UCSD-AML1 (cell line): ENCODE results near the gene AK4.

Source experiments
- DNase-seq: peaks from one replicate; lab custom pipeline; 2025; ENCODE audit not compliant: unreplicated experiment; lab: John Stamatoyannopoulos, UW

AK4 gene

DNA sequence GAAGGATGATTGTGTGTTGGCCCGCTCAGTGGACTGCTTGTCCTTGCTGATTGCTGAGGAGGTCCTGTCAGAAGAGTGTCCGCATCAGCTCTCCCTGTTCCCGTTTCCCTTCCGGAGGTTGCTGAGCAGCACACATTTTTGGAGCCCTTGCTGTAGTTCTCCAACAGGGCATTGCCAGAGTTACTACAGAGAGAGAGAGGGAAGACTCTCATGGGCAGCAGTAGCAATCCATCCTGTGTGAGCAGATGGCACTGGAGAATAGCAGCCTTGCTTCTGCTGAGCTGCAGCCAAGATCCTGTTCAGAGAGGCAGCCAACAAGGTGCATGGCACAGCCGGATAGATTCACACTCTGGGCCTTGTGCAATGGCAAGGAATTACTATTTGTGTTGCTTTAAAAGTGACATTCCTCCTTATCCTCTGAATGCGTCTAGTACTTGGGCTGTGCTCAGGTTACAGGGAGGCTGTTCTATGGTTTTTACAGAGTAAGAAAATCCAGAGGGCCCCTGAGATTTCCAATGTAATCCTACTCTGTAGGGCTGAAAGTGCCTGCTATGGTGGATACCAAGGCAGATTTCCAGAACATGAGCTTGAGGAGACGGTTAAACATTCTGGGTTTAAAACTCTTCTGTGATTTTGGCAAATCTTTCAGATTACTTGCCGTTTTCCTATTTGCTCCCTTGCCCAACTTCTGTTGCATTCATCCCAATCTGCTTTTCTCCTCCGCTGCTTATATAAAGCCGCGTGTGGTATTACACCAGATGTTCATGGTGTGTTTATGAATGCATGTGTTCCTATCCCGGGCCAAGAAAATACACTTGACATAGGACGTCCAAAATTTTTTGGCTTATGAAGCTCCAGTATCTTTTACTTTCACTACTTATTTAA is 27.4 kb downstream of the AK4 start:
- no peak for DNase-seq

DNA sequence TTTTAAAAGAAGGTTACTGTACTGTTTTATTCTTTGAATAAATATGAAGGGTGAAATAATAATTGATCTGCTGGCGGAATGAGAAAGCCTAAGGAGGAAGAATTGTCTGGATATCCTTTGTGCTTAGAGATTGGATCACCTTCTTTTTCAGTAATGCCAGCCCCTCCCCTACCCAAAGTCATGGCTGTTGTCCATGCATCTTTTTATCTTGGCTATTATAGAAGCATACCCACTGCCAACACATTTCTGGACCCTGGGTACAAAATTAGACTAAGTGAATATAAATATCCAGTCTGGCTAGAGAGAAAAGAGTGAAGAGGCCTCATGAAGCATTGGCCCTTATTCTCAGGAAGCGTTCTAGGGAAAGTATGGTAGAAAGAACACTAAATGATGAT is 28.1 kb downstream of the AK4 start:
- DNase-seq: no peak

DNA sequence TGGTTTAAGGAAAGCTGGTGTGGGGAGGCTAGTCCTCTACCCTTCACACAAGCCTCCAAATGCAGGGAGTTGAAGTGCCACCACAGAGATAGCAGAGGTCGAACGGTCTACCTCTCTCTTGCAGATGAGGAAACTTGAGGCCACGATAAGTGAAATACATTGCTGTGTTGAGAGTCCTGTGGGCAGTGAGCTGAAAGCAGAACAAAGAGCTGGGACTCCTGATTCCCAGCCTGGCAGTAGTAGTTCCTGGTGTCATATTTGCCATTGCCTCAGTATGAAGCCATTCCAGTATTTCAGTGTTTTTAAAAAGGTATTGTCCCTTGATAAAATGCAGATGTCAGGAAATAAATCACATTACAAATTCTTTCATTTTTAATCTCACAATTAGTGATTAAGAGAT is 28.6 kb downstream of the AK4 start:
- no peak for DNase-seq

DNA sequence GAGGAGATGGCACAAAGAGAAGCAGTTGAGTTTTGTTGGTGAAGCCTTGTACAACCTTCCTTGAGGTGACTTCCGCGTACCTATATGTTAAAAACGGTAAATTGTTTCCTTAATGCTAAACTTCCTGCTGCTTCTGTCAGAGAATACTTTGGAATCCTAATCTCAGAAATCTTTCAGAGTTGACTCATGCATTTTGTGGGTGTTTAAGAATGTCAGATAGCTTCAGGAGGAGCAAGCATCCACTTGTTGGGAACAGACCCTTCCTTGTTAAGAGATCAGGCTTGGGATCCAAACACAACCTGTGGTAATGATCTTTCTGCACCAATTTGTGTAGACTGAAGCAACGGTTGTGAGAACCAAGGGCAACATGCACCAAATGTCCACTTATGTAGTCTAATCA is 29.5 kb downstream of the AK4 start:
- DNase-seq: no peak

DNA sequence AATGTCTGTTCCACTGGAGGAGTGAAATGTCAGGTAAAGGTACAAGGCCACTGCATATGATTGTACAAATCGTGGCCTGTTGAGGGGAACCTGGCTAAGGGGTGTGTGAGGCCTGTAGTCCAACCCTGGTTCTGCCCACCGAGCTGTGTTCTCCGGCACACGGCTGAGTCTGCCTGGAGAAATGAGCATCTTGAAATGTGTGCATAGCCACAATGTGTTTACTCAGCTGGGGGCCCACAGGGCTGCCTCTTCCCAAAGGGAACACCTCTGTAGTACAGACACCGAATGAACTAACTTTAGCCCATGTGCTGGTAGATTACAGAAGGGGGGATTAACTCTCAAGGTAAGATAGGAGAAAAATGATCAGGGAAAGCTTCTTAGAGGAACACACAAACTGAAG is 30.2 kb downstream of the AK4 start:
- DNase-seq: no peak

DNA sequence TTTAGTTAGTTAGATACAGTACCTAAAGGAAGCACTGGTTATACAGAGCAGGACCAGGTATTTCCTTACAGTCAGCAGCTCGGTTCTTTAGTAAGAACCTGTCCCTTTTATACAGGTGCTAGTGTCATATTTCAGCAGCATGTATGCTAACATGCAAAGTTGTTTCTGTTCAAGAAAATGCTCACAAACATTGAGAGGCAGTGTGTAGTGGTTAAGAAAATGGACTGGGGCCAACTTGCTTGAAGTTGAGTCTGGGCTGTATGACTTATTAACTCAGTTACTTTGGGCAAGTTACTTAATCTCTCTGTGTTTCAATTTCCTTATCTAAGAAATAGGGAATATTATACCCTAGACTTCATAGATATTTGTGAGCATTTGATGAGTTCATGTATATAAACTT is 31.1 kb downstream of the AK4 start:
- DNase-seq: no peak

DNA sequence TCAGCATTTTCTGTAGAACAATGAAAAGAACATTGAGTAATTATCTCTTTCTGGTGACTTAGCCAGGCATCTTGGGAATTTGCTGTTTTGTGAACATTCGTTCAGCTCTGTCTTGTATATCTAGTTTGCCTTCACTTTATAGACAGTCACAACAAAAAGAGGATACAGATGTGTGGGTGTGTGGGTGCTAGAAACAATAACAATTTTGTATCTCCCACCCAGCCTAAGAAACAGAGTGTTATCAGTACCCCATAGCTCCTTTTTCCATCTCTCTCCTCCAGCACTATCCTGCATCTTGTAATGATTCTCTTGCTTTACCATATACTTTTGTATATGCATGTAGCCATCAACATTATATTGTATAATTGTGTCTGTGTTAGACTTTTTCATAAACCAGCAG is 33.0 kb downstream of the AK4 start:
- DNase-seq: no peak

DNA sequence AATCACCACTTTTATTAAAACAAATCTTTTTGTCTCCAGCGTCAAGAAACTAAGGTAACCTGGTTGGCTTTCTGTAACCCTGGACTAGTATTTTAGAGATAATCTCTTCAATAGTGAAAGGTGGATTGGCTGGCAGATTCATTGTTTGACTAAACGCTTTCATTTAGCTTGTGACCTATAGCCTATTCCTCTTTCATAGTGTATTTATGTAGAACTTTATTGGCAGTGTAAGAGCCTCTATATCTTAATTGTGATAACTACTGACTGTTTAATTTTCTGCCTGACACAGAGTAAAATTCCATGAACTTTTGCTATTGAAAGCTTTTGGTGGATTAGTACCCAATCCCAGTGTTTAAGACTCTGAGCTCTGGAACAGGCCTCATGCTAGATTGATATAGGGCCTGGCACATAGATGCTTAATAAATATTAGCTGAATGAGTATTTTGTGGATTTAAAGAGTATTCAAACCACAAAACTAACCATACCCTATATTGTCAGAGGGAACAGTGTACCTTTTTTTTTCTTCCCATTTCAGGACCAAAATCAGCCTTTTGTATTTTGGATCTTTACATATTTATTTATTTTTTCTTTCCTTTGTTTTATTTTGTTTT is 34.8 kb downstream of the AK4 start:
- no peak for DNase-seq

DNA sequence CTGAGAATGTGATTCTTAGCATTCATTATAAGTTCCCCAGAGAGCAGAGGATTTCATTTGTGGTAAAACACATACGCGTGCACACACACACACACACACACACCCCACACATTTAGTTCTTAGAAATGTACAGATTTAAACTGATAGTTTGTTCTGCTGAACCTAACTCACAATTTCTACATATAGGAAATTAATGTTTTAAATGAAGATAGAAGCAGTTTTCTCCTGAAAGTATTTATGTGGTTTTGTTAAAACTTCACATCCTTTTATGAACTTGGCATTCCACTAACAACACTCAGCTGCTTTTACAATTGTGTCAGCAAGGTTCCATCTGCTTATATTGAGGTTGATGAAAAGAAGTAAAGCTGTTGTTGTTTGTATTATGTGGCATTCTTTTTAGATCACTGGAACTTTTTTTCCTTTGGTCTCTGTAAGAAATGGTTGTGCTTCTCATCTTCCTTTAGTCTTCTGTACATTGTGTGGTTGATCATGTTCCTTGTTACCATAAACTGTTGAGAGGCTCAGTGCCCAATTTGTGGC is 41.6 kb downstream of the AK4 start:
- no peak for DNase-seq

DNA sequence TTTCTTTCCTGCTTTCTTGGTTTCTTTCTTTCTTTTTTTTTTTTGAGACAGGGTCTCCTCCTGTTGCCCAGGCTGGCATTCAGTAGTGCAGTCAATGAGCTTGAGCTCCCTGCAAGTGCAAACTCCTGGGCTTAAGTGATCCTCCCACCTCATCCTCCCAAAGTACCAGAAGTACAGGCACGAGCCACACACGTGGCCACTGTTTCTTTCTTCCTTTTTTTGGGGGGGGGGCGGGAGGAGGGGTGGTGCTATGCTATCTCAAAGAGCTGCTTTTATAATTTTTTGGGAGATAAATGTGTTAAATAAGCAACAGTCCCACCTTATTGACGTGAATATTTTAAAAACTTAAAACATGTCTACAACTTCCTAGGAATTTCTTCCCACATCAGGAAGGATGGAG is 42.2 kb downstream of the AK4 start:
- no peak for DNase-seq

DNA sequence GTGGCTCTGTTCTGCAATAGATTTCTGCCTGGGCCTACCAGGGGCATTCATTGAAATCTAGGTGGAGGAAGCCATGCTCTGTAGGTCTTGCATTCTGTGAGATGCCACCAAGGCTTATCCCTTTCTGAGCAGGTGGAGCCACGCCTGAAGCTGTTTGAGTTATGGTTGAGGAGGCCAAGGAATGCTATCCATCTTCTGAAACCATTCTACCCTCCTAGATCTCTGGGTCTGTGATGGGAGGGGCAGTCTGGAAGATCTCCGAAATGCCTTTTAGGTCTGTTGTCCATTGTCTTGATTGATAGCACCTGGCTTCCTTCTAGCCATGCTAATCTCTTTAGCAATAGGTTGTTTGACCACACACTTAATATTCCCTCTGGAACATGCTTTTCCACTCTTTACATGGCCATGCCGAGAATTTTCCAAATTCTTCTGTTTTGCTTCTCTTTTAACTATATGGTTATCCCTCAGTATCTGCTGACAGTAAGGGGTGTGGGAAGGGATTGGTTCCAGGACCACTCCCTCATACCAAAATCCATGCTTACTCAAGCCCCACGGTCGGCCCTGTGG is 45.2 kb downstream of the AK4 start:
- no peak for DNase-seq

DNA sequence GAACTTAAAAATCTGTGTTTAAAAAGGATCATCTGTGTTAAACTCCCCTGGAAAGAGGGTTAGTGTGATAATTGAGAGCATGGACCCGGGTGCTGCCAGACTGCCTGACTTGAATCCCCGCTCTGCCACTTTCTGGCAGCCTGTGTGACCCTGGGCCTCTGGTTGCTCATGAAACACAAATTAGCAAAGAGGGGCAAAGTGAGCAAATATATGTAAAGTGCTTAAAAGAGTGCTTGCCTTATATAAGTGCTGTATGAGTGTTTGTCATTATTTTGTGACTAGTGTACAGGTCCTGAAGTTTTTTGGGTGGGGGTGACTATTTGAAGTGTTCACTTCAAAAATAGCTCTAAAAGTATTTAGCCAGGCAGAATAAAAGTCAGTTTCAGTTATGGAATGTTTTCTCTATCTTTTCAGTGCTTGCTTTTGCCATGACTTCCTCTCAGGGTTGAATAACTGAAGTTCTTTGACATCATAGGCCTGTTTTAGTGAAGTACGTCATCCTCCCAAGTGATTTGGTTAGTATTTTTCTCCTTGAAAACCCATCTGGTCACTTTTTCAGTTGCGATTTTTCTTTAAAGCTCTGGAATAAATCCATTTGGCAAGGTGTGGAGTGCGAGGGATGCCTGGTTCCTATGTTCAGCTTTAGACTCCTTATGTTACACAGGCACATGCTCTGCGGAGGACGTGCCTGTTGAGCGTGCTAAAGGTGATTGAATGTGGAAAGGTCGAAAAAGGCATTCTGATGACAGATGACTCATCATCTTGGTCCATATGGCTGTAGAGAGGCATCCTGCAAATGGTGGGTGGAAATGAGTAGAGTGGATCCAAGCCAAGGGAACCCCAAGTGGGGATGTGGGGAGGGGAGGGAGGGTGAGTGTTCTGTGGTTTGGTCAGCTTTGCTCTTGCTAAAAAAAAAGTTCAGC is 47.8 kb downstream of the AK4 start:
- DNase-seq: no peak

DNA sequence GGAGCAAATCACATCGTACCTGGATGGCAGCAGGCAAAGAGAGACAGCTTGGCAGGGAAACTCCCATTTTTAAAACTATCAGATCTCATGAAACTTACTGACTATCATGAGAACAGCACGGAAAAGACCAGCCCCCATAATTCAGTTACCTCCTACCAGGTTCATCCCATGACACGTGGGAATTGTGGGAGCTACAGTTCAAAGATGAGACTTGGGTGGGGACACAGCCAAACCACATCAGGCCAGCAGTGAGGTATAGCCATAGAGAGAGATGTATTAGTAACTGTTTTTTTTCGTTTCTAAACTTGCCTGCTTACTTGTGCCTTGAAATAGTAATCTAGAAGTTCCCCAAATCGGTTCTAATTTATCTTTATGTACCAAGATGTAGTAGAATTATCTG is 48.9 kb downstream of the AK4 start:
- DNase-seq: no peak

DNA sequence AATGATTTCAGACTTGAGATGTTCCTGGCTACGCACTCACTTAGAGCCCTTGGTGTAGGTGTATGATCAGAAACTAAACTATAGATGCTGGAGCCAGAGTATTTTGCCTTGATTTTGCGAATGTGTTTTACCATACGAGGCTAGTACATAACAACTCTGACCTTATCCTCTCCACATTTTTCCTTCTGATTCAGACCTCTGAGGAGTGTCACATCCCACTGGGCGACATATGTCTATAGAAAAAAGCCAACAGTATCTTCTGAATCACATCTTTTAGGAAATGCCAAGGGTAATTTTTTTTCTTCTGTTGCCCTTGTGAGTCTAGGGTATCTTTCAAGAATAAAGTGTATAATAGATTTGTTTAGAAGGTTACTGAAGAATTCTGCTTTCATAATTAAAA is 49.6 kb downstream of the AK4 start:
- no peak for DNase-seq

DNA sequence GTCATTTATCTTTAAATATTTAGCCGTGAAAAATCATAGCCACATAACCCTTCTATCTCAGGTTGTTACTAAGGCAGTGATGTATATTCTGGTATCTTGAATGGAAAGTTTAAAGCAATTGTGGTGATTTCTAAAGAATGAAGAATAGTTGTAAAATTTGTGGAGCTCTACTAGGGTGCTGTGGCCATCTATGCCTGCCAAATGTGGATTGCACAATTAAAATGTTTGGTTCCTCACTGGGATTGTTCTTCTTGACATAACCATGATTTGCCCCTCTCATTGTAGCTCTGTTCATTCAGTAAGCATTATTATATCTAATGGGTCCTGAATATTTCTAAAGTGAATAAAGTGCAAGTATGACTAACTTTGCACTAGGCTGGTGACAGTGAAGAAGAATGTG is 50.1 kb downstream of the AK4 start:
- no peak for DNase-seq

DNA sequence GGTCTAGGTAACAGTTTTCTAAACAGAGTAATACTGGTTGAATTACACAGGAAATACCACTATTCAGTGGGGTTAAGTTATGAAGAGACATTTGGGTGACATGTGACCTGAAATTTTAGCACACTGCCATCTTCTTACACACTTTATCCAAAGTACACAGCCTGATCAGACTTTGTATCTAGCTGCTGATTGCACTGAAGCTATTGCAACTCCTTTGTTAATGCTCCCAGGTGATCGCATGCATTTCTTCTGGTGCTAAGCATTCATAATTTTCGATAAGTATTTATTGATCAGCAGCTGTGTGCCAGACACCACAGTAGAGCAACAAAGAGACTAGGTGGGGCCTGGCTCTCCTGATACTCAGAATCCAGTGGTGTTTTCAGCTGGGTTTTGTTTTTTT is 52.4 kb downstream of the AK4 start:
- DNase-seq: no peak

DNA sequence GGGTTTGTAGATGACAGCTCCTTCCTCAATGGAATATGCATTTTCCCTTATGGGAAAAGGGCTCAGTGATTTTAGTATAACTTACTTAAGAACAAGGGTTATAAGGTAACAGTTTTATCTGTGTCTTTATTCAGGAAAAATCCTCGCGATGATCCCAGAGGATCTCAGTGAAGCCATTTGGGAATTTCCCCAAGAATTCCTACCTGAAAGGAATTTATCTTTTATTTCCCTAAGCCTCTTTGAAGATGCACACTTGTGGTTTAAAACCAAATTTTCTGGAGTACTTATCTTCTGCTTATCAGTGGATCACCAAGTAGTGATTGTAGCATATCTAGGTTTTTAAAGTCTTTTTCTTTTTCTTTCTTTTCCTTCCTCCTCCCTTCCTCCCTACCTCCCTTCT is 58.8 kb downstream of the AK4 start:
- no peak for DNase-seq

DNA sequence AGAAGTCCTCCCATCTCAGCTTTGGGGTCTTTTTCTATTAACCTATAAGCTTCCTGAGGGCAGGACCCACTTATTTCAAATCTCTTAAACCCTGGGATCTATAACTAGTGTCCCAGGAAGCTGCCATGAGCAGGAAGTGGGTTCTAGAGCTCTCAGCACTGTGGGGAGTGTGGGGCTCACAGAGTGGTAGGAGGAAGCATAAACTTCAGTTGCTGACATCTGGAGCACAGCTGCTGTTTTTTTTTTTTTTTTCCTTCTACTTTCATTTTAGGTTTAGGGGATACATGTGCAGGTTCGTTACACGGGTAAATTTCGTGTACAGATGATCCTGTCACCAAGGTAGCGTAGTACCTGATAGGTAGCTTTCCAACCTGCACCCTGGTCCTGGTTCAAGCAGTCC is 59.3 kb downstream of the AK4 start:
- peak; percentile 36 for DNase-seq

DNA sequence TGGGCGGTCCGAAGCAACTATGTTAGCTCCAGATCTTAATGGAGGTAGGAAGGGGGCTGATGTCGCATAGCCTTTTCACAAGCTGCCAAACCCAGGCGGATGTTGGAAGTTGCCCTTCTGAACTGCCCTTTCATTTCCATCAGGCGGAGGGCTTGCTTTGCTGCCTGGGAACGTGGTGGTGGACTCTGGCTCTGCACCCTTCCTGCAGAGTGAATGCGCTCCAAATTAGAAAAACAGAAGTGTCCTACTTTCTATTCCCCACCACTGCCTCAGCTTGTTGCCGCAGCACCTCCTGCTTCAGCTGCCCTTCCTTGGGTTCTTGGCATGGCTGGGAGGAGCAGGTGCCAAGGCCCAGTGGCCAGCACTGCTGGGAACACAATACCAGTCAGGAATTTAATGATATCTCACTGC is 60.6 kb downstream of the AK4 start:
- no peak for DNase-seq

DNA sequence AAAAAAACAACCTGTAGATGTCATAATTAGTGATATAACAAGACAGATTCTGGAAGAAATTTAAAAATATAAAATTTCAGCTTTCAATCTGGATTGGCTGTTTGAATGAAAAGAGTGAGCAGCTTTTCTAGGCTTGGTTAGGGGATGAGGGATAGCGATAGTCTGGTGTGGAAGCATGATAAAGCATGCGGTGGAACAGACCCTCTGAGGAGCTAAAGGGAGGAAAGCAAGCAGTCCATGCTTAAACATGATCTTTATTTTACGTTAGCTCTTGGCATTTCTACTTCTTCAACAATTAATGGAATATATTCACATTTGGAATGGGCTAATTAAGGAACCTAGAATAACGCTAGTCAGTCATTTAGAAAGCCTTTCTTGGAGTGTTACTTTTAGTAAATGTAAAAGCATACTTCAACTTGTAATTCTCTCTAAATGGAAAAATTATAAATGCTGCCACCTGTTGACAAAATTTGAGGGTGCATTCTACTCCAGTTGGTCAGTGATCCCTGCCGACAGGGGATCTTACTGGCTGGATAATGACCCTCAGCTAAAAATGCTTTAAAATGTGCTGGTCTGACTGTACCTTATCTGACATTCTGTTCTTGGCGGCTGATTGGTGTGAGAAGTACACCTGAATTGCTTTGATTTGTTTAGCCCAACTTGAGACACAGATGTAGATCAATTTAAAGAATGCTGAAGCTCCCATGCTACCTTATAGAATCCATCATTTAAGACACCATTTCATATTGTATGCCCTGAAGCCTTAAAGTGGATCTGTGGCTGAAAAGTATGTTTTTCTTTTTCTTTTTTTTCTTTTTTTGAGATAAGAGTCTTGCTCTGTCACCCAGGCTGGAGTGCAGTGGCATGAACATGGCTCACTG is 61.2 kb downstream of the AK4 start:
- DNase-seq: no peak
